HG03025 (cell line): Measurements from ENCODE around the gene NSUN4.
"Not testable (repeated sequence)": the region's sequence is repeated elsewhere in the genome, so short reads cannot be mapped to it uniquely, and the experiment has no call there.

Source experiments
- ATAC-seq: cut with Tn5 transposase; IDR thresholded peaks from one replicate; pipeline ENCODE4 v1.9.1; 2021; ENCODE audit warnings: mild to moderate bottlenecking, moderate library complexity; ENCODE audit not compliant: unreplicated experiment, low FRiP score

Gene NSUN4

GRCh38 chr1:46340404-46341221 is at the start of gene NSUN4:
Gene NSUN4 (plus strand): TSS chr1:46340807. CDS start chr1:46340827, 20 bp downstream.
- ATAC-seq: peak; percentile 69

DNA sequence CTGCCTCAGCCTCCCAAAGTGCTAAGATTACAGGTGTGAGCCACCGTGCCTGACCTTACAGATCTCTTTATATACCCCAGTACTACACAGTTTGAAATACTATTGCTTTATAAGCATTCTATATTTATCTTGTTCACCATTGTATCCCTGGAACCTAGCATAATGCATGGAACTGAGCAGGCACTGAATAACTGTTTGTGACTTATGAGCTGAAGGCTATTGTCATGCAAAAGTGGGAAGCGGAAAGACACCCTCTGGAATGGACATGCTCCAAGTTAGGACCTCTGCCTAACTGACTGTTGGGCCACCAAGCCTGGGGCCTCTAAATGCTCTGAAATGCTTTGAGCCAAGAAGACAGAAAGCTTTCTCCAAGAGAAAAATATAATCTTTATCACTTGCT is 45.3 kb upstream of the NSUN4 start:
- ATAC-seq: no peak

DNA sequence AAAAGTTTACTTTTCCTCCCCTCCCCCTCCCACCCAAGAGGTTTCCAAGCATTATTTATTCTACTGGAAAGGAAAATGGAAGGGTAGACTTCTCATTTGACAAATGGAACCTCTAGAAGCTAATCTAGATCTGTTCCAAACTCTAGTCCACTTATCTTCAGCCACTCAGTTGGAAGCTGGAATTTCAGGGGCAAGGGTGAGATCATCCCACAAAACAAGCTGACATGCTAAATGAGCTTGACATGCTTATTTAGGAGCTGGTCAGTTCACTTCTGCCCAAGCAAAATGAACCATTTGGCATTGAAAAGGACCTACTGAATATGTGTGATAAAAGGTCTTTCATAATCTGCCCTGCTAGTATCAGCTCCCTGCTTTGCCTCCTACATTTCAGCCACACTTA is 42.2 kb upstream of the NSUN4 start:
- ATAC-seq: no peak

DNA sequence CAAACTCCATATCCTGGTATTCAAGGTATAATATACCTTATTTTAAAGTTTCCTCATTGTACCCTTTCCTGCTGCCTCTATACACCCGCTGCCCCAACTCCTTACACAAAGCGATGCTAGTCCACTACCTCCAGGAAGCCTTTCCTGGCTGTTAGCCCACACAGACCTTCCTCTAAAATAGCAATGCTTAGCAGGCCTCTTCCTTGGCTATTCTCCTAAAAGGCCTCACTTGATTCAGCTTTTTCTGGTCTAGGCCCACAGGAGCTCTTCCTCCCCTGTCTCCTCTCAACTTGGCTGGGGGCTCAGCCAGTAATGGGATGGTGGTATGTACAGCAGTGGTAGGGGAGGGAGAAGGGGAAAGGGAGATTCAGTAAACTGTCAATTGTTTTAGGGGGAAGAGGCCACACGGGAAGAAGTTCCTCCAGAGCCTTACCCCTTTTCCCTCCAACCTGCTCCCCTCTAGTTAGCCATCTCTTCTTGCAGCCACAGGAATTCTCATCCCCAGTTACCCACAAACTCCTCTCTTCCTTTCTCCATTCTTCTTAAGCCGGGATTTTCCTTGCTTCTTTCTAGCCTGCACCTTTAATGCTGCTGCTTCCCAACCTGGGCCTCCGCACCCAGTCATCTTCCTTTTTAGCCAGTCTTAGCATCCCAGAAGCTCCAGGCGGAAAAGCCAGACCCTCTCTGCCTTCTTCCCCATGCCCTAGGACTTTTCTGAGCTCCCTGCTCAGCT is 39.8 kb upstream of the NSUN4 start:
- no peak for ATAC-seq

- ATAC-seq: no peak
These were observed 39.2 kb upstream of the NSUN4 start for GRCh38 chr1:46301406-46301807.

GRCh38 chr1:46301808-46302640 is 38.6 kb upstream of the NSUN4 start:
- ATAC-seq: no peak

DNA sequence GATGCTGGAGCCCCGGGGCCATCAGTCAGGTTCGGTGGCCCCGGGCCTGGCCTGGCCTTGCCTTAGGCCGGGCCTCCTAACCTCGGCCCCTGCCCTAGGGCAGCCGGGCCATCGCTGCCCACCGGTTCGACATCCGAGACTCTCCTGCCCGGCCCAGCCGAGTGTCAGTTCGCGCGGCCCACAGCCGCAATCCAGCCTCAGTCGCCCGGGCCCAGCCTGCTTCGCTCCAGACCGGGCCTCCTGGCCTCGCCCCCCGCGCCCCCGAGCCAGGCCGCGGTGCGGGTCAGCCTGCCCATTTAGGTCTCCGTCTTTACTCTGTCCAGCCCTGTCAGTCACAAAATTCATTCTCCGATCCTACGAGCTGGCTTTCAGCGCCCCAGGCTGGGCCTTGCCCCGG is 38.0 kb upstream of the NSUN4 start:
- ATAC-seq: peak; percentile 10

- ATAC-seq: peak; percentile 65
These were observed 37.4 kb upstream of the NSUN4 start, which contains the start of the genes LRRC41 and UQCRH for GRCh38 chr1:46303038-46303871. Gene LRRC41 (minus strand): TSS chr1:46303616. CDS start chr1:46303322, 294 bp downstream. Gene UQCRH (plus strand): TSS chr1:46303698. CDS start chr1:46303767, 69 bp downstream.

DNA sequence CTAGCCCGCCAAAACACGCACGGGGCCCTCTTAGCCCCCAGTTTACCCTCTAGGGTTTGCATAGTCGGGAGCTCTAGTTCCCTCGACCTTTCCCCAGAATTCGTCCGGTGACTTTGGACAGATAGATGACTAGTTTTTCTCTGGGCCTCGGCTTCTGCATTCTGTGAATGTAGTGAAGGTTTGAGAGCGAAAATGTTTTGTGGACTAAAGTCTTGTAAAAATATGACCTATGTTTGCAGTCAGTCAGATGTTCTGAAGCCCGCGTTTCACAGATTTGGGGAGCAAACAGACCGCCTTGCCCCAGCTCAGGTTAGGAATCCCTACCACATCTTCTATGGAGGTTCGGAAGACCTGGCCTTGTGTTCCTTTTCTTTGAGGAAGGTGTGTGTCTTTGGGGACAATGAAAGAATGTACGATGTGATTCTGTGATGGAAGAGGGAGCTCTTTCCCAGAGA is 36.7 kb upstream of the NSUN4 start:
- no peak for ATAC-seq

DNA sequence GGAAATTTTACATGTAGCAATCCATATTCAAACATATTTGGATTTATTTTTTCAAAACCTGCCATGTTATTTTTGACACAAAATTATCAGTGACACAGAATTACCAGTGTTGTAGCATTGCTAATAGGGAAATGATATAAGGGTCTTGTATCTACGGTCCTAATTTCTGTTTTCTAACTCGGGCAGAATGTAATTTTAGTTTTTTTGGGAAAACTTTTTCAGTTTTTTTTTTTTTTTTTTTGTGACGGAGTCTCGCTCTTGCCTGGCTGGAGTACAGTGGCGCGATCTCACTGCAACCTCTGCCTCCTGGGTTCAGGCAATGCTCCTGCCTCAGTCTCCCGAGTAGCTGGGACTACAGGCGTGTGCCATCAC is 34.5 kb upstream of the NSUN4 start:
- ATAC-seq: no peak

DNA sequence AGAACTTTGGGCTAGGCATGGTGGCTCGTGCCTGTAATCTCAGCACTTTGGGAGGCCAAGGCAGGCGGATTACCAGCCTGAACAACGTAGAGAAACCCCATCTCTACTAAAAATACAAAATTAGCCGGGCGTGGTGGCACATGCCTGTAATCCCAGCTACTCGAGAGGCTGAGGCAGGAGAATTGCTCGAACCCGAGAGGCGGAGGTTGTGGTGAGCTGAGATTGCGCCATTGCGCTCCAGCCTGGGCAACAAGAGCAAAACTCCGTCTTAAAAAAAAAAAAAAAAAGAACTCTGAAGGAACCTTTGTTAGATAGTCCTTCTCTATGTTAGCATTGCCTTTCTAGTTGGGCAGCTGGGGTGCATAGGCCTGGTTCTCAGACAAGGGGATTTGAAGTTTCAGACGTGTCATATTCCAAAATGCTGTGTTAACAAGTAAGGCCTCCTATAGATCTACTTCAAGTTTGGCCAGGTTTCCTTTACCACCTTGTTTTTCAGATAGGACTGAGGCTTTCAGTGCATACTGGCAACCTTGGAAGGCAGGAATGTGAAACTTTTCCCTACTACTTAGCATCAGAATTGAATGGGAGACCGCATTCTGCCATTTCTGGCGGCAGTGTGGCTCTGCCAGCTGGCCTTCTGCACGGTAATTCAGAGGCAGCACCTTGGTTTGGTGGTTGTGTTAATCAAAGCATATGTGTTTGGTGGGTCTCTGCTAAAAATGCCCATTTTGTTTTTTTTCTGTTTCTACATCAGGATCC is 31.0 kb upstream of the NSUN4 start:
- no peak for ATAC-seq

GRCh38 chr1:46310321-46310720 is 30.3 kb upstream of the NSUN4 start:
- ATAC-seq: no peak

DNA sequence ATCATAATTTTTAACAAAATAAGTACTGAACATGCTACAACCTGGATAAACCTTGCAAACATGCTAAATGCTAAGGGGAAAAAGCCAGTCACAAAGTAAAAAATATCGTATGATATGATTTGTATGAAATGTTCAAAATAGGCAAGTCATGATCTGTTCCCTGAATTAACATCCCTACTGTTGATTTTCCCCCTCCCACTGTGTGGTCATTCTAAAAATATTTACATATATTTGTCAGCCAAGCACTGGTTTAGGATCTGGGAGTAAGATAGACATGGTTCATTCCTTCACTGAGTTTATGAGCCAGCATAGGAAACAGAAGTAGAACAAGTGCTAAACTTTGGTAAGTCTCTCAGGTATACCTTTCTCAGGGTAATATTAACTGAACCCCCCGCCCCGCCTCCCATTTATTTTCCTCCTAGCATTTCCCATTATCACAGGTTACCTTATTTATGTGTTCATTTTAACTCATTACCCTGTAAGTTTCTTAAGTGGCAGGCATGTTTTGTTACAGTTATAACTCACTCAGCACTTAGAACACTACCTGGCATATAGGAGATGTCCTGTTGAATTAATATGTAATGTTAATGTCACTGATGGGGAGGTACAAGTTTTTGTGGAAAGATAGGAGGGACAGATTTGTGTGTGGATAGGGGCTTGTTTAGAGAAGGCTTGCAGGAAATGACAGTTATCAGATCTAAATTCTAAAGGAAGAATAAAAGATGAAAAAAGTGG is 24.8 kb upstream of the NSUN4 start:
- no peak for ATAC-seq

DNA sequence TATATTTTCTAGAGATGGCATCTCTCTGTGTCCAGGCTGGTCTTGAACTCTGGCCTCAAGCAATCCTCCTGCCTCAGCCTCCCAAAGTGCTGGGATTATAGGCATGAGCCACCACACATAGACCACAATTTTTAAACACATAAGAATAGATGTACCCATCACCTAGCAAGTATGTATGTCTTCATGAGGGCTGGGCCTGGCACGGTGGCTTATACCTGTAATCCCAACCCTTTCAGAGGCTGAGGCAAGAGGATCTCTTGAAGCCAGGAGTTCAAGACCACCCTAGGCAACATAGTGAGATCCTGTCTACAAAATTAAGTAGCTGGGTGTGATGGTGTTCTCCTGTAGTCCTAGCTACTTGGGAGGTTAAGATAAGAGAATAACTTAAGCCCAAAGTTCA is 23.3 kb upstream of the NSUN4 start:
- no peak for ATAC-seq

GRCh38 chr1:46319301-46319700 is 21.3 kb upstream of the NSUN4 start:
- not testable (repeated sequence) for ATAC-seq

- ATAC-seq: not testable (repeated sequence)
These were observed 20.4 kb upstream of the NSUN4 start for GRCh38 chr1:46319960-46320914.

DNA sequence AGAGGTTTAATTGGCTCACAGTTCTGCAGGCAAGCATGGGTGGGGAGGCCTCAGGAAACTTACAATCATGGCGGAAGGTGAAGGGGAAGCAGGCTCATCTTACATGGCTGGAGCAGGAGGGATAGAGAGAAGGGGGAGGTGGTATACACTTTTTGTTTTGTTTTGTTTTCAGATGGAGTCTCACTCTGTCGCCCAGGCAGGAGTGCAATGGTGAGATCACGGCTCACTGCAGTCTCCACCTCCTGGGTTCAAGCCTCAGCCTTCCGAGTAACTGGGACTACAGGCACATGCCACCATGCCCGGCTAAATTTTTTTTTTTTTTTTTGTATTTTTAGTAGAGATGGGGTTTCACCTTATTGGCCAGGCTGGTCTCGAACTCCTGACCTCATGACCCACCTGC is 18.4 kb upstream of the NSUN4 start:
- not testable (repeated sequence) for ATAC-seq
